CD4-positive, alpha-beta T cell treated with Interleukin-15 for 1 hour (primary cell): ENCODE results near the gene SLC5A10.
A peak's percentile ranks its signal among the peaks of the same experiment; 100 is the strongest.
"Not testable (repeated sequence)": the region's sequence is repeated elsewhere in the genome, so short reads cannot be mapped to it uniquely, and the experiment has no call there.

Source experiments
- DNase-seq: peaks from one replicate; pipeline ENCODE4 v3.0.0-alpha.2; 2020

SLC5A10 gene

DNA sequence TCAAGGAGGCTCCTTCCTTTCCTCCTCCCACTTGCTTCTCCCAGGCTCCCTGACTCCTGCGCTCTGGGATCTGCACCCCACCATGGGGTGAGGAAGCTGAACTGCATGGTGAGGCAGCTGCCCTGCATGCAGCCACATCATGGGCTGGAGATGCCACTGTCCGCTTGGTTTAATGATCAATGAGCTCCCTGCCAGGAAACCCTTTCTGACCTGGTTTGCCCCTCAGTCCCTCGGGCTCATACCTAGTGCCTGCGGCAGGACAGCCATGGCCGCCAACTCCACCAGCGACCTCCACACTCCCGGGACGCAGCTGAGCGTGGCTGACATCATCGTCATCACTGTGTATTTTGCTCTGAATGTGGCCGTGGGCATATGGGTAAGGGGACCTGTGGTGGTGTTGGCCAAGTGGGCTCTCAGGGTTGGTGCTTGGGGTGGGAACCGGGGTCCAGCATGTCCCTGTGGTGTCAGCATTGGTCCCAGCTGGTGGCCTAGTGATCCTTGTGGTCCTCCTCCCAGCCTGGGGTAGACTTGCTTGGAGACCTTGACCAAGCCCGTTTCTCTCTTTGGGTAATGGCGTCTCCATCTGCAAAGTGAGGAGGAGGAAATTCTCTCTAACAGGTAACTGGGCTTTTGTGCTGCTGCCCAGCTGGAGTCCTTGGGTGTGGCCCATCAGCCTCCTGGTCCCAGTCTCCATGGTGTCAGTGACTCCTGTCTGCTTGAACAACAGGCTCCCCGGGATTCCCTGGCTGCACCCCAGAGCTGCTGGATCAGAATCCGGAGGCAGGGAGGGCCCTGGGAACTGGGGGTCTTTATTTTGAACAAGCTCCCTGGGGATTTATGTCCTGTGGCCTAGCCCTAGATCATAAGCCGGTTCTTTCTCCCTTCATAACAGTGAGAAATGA is at the start of gene SLC5A10:
Gene SLC5A10, plus strand, starts transcription at position 225 of the 902 bp plus-strand sequence. Its CDS starts 41 bp downstream, at position 266.
- DNase-seq: peak; percentile 15

DNA sequence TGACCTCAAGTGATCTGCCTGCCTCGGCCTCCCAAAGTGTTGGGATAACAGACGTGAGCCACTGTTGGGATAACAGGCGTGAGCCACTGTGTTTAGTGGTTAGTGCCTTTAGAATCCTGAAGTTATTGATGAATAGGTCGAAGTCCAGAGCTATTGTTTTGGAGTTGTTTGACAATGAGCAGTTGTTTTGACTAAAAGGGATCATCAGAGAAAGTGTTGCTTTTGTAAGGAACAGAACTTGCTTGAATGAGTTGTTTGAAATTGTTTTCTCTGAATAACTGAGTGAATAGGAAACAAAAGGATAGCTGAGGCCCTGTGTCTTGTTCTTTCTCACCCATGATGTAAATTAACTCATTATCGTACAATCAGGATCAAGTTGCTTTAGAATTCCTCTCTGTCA is 47.5 kb upstream of the SLC5A10 start:
- DNase-seq: no peak

DNA sequence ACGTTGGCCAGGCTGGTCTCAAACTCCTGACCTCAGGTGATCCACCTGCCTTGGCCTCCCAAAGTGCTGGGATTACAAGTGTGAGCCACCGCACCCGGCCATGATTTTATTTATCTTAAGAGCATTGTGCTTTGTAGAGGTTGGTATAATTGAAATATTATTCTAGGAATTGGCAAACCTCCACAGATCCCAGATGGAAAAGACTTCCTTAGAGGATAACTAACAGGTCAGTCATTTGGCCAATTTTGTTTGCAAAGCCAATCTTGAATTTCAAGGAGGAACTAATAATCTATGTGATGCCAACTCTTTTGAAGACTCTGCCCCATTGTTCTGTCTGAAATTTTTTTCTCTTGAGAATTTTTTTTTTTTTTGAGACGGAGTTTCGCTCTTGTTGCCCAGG is 46.7 kb upstream of the SLC5A10 start:
- no peak for DNase-seq

DNA sequence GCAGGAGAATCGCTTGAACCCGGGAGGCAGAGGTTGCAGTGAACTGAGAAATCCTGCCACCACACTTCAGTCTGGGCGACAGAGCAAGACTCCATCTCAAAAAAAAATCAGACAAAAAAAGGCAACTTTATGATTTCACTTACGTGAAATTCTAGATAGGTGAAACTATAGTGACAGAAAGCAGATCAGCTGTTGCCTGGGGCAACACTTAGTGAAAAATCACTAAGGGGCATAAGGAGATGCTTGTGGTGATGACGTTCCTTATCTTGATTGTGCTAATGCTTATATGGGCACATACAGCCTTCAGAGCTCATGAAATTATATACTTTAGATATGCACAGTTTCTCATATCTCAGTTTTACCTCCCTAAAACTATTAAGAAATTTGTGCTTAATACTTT is 41.6 kb upstream of the SLC5A10 start:
- no peak for DNase-seq

DNA sequence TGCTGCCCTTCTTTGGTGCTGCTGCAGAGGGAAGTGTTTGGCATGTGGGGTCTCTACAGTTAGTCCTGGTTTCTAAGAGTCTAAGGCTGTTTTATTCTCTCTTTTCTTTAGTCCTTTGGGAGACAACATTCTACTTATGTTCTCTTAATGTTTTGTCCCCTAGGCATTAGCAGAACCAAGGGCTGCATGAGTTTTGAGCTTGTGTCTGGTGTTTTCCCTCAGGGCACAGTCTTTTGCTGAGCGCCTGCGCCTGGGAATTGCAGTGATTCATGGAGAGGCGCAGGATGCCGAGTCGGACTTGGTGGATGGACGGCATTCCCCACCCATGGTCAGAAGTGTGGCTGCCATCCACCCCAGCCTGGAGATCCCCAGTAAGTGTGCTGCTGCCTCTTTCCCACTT is 41.1 kb upstream of the SLC5A10 start:
- no peak for DNase-seq

DNA sequence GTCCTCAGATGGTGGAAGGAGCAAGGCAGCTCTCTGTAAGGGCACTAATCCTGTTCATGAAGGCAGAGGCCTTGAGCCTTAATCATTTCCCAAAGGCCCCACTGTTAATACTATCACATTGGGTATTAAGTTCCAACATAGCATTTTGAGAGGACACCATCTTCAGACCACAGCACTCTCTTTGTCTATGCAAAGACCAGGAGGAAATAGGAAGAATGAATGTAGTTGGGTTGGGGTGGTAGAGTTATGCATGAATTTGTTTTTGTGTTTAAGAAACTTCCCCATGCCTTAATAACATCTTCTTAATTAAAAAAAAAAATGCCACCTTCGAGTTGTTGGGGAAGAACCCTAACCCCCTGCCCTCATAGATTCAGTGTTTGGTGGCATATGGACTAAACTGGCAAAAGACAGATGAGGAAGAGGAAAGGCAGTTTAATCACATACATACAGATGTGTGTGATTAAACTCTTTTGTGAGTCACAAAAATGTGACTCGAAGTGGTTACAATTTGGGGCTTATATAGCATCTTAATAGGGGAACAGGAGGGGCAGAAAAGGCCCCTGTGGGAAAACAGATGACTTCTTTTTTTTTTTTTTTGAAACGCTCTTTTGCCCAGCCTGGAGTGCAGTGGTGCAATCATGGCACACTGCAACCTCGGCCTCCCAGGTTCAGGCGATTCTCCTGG is 35.0 kb upstream of the SLC5A10 start:
- no peak for DNase-seq

DNA sequence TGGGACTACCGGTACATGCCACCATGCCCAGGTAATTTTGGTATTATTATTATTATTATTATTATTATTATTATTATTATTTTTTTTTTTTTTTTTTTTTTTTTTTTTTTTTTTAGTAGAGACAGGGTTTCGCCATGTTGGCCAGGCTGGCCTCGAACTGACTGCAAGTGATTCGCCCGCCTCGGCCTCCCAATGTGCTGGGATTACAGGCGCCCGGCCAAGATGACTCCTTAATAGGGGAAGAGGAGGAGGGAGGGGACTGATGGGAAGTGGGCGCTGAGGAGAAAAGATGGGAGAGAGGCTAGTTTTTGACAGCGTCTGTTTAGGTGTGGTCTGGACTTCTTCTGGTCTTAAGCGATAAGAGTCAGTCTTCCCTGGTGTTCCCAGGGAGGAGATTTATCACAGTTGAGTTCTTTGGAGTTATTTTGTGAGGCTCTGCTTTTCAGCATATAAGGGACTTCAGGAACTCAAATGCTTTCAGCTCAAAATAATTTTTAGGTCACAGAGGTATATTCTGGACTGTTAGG is 34.4 kb upstream of the SLC5A10 start:
- no peak for DNase-seq

DNA sequence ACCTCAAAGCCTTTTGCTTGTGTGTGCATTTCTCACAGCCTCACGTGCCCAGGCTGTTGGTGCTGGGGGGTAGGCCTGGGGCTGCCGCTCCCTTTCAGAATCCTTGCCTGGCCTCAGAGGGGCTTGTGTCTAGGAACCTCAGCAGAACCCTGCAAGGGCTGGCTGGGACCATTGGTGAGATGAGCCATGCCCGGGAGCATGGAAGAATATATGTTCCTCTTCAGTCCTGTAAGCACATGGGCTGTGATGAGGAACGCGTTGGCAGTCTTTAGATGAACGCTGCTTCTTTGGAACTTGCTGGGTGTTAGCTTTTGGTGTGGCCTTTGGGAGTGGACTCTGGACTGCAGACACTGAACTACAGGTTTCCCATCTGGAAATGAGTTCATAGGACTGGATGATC is 32.0 kb upstream of the SLC5A10 start:
- DNase-seq: no peak

DNA sequence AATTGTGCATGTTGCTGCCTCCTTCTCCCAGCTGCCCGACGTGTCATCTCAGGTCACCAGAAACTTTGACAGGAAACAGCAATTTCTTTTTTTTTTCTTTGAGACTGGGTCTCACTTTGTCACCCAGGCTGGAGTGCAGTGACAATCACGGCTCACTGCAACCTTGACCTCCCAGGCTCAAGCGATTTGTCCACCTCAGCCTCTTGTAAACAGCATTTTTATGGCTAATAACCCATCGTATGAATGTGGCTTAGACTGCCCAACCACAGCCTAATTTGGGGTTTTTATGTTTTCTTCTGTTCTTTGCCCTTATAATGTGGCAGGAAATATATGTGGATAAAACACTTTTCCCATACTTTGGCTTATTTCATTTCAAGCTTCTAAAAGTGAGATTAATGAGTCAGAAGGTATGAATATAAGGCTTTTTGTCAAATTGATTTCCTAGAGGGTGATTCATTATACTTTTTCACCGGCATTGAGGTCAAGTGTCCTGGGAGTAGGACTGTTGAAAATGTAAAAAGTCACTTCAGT is 31.0 kb upstream of the SLC5A10 start:
- no peak for DNase-seq

DNA sequence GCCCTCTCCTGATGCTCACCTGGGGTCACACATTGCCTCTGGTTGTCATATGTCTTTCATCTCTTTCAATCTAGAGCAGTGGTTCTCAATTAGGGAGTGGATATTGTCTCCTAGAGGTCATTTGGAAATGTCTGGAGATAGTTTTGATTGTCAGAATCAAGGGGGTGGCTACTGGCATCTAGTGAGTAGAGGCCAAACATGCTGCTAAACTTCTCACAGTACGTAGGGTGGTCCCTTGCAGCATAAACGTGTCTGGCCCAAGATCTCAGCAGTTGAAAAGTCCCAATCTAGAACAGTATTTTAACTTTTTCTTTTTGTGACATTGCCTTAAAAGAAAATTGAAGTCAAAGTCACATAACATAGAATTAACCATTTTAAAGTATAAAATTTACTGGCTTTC is 30.5 kb upstream of the SLC5A10 start:
- no peak for DNase-seq

DNA sequence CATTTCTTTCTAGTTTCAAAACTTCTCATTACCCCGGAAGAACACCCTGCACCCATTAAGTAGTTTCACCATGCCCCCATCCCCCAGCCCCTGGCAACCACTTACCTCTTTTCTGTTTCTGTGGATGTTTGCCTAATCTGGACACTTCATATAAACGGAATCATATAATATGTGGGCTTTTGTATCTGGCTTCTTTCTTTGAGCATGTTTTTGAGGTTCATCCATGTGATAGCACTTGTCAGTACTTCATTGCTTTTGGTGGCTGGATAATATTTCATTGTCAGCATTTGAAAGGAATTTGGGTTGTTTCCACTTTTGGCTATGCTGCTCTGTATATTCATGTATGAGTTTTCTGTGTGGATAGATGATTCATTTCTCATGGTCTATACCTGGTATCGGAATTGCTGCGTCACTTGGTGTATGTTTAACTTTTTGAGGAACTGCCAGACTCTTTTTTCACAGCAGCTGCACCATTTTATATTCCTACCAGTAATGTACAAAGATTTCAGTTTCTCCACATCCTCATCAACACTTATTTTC is 30.0 kb upstream of the SLC5A10 start:
- DNase-seq: no peak

DNA sequence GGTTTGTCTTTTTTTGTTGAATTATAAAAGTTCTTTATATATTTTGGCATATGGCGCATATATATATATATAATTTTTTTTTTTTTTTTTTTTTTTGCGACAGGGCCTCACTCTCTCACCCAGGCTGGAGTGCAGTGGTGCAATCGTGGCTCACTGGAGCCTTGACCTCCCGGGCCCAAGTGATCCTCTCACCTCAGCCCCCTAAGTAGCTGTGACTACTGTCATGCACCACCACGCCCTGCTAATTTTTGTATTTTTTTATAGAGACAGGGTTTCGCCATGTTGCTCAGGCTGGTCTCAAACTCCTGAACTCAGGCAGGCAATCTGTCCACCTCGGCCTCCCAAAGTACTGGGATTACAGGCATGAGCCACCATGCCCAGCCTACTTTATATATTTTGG is 29.4 kb upstream of the SLC5A10 start:
- not testable (repeated sequence) for DNase-seq

DNA sequence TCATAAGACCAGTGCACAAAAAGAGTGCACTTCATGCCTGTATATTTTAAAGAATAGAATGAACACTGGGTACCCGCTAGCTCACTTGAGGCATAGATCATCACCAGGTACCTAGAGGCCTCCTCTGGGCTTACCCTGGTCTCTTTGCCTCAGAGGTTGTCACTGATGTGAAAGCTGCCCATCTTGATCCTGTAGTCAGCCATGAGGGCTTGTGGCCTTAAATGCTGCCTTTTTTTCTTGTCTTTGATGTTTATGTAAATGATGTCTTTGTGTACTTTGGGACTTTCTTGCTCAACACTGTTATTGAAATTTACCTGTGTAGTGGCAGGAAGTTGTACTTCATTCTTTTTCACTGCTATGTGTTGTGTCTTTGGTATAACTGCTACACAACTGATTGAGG is 26.8 kb upstream of the SLC5A10 start:
- no peak for DNase-seq

DNA sequence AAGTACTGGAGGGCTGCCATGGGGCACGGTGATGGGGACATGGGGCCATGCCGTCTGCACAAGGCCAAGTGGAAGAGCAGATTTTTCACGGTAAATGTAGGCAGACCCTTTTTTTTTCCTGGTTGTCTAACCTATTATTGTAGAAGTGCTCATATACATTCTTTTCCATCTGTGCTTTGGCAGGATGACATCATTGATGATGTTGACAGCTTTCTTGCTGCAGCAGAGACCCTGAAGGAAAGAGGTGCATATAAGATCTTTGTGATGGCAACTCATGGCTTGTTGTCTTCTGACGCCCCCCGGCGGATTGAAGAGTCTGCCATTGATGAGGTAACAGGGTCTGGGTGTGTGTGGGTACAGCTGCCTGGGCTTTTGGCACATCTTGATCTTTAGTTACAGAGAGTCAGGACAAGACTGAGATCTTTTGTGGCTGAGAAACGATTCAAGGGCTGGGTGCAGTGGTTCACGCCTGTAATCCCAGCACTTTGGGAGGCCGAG is 23.3 kb upstream of the SLC5A10 start:
- DNase-seq: no peak

DNA sequence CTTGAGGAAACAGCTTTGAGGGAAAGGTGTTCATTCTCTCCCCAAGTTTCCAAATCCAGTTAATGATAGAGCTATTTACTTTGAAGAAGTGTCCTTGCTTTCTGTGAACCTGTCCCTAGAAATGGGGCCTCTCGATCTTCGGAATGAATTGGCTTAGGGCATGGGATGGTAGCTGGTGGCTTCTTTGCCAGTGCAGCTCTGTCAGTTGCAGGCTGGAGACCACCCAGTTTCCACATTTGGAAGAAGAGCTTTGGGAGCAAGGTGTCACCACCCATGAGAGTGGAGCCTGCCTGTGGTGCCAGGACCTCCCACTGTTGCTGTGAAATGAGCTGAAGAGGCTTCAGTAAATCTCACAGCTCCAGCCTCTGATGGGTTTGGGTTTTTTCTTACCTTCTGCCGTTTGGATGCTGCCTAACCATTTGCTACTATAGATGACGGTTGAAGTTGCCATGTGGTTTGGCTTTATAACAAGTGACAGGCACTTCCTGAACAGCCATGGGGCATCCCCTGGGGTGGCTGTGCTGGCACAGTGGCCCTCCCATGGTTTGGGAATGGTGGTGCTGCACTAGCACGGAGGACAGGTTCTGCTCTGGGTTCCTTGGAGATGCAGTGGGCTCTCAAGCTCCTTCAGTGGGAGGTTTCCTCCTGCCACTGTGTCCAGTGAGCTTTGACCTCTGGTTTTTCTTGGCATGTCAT is 19.5 kb upstream of the SLC5A10 start:
- no peak for DNase-seq

DNA sequence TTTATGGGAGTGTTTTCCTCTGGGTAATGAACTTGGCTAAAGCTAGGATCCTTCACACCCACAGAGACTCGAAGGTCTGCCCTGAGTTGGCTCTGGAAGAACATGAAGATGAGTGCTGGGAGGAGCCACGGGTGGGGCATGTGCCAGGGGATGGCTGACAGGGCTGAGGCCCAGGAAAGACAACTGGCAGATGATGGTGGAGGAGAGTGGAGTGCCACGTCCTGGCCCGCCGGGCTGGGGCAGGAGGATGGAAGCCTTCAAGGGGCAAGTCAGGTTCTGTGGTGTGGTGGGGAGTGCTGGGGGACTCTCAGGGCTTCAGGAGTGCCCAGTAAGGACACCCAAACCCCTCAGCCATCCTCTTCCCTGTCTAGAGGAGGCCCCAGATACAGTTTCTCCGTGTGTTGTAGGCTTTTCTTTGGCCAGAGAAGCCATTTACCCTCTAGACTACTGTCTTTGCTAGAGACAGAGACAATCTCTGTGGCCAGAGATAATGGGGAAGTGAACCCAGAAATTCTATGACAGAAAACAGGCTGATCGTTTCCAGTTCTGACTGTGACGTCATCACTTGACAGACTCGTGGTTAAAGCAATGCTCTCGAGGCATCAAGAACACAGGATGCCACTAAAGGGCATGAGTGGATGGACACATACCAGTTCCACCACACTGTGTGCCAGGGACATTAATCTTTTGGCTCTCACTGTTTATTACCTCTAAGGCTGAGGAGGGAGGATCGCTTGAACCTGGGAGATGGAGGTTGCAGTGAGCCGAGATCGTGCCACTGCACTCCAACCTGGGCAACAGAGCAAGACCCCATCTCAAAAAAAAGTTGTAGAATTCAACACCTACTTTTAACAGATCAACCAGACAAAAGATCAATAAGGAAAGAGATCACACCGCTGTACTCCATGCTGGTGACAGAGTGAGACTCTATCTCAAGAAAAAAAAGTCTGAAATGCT is 18.6 kb upstream of the SLC5A10 start:
- DNase-seq: peak; percentile 23

DNA sequence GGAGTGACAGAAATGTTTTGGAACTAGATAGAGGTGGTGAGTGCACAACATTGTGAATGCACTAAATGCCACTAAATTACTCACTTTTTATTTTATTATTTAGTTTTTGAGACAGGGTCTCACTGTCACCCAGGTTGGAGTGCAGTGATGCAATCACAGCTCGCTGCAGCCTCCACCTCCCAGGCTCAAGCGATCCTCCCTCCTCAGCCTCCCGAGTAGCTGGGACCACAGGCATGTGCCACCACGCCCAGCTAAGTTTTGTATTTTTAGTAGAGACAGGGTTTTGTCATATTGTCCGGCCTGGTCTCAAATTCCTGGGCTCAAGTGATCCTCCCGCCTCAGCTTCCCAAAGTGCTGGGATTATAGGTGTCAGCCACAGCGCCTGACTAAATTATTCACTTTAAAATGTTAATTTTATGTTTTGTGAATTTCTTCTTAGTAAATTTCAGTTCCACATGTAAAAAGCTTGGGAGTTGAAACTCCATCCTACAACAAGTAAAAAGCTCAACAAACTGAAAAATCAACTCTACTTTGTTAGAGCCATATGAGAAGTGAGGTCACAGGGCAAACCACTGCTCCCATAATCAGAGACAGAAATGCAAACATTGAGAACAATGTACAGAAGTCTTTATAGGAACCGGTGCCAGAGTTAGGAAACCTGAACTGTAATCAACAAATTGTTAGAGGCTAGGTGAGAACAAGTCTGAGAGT is 13.8 kb upstream of the SLC5A10 start:
- DNase-seq: no peak

DNA sequence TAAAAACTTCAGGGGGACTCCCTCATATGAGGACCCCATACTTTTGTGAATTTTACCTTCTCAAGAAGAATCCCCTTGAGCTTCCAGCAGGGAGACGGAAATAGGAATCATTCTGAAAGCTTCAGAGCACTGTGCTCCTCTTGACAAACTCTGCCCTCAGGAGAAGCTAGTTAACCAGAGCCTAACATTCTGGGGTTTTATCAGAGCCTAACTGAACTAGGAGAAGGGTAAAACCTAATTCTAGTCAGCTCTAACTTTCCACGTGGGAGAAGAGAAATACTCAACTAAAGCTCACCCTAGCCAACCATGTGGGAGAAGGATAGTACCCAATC is 13.3 kb upstream of the SLC5A10 start:
- DNase-seq: no peak

DNA sequence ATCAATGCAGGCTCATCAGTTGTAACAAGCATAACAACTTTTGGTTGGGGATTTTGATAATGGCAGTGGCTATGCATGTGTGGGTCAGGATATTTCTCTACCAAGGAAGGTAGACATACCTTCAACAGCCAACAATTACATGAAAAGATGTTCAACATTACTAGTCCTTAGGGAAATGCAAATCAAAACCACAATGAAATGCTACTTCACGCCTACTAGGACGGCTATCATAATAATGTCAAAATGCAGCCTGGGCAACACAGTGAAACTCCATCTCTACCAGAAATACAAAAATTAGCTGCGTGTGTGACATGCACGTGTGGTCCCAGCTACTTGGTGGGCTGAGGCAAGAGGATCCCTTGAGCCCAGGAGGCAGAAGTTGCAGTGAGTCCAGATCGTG is 7.3 kb upstream of the SLC5A10 start:
- no peak for DNase-seq

DNA sequence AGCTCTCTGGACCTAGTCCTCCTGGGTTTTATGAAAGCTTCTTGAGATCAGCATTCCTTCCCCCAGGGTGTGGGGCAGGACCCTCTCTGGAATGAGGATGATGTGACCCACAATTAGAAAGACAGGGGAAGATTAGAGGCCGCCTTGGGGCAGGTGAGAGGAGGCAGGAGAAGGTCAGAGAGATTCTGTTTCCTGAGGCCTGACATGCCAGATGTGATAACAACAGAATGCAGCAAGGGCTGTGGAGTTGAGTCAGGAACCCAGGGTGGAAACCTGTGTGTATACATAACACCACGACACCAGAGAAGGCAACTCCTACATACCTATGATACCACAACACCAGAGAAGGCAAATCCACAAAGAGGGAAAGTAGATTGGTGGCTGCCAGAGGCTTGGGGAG is 5.4 kb upstream of the SLC5A10 start:
- no peak for DNase-seq

DNA sequence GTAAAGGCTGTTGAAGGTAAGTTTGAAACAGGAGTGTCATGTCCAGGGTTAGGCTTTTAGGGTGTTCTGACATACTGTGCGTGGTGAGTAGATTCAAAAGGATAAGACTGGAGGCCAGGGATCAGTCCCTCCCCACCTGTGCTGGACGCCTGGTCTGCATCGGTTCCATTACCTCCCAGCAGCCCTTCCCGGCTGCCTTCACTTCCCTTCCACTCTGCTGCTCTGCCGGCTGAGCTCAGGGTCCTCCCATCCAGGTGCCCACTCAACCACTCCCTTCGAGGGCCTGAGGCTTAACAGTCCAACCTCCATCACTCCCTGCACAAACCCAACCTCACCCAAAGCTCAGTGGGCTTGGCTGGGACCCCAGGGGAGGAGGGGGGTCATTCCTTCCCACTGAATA is 4.1 kb upstream of the SLC5A10 start:
- no peak for DNase-seq
